ENCODE results near the gene CCDC167.

The CCDC167 gene

GRCh38 chr6:37511910-37512399 lies 12.3 kb upstream of the CCDC167 start:
- no peak overlapping the region for H3K27ac ChIP-seq
- TF ChIP-seq, protein P1, sequence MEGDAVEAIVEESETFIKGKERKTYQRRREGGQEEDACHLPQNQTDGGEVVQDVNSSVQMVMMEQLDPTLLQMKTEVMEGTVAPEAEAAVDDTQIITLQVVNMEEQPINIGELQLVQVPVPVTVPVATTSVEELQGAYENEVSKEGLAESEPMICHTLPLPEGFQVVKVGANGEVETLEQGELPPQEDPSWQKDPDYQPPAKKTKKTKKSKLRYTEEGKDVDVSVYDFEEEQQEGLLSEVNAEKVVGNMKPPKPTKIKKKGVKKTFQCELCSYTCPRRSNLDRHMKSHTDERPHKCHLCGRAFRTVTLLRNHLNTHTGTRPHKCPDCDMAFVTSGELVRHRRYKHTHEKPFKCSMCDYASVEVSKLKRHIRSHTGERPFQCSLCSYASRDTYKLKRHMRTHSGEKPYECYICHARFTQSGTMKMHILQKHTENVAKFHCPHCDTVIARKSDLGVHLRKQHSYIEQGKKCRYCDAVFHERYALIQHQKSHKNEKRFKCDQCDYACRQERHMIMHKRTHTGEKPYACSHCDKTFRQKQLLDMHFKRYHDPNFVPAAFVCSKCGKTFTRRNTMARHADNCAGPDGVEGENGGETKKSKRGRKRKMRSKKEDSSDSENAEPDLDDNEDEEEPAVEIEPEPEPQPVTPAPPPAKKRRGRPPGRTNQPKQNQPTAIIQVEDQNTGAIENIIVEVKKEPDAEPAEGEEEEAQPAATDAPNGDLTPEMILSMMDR (IDR thresholded peaks at IDR 0.05) = no peak
- TF ChIP-seq ZFX (IDR thresholded peaks at IDR 0.05; ENCODE audit: borderline replicate concordance) = no peak

GRCh38 chr6:37511201-37511600 lies 11.5 kb upstream of the CCDC167 start:
- TF ChIP-seq, protein P1 (IDR thresholded peaks at IDR 0.05) = no peak
- no peak for TF ChIP-seq ZFX (IDR thresholded peaks at IDR 0.05; ENCODE audit: borderline replicate concordance)
- H3K27ac ChIP-seq = no peak overlapping the region

GRCh38 chr6:37507690-37508421 lies 8.2 kb upstream of the CCDC167 start:
- TF ChIP-seq ZFX (IDR thresholded peaks at IDR 0.05; ENCODE audit: borderline replicate concordance) = no peak
- TF ChIP-seq, protein P1 (IDR thresholded peaks at IDR 0.05) = no peak
- no peak overlapping the region for H3K27ac ChIP-seq

- no peak overlapping the region for H3K27ac ChIP-seq
- TF ChIP-seq, protein P1 (IDR thresholded peaks at IDR 0.05) = no peak
- TF ChIP-seq ZFX (IDR thresholded peaks at IDR 0.05; ENCODE audit: borderline replicate concordance) = no peak
These were observed 7.4 kb upstream of the CCDC167 start for GRCh38 chr6:37507077-37507476.

DNA sequence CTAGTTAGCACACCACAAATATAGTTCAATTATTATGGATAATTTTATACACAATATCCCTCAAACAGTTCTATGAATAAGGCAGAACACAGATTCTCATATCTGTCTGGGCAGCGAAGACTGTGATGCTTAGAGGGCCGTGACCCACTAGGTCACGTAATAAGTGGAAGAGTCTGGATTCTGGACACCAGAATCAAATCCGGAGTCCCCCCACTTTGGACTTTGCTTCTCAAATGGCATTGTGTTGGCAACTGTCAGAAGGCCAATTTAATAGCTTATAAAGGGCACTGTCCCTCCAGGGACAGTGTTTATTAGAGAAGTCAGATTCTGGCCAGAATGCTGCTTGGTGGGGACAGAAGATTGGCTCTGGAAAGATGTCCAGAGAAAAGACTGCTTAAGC lies 6.8 kb upstream of the CCDC167 start:
- no peak overlapping the region for H3K27ac ChIP-seq
- no peak for TF ChIP-seq ZFX (IDR thresholded peaks at IDR 0.05; ENCODE audit: borderline replicate concordance)

- TF ChIP-seq, protein P1 (IDR thresholded peaks at IDR 0.05) = no peak
- no peak overlapping the region for H3K27ac ChIP-seq
These were observed 4.3 kb upstream of the CCDC167 start for GRCh38 chr6:37504024-37504423.

DNA sequence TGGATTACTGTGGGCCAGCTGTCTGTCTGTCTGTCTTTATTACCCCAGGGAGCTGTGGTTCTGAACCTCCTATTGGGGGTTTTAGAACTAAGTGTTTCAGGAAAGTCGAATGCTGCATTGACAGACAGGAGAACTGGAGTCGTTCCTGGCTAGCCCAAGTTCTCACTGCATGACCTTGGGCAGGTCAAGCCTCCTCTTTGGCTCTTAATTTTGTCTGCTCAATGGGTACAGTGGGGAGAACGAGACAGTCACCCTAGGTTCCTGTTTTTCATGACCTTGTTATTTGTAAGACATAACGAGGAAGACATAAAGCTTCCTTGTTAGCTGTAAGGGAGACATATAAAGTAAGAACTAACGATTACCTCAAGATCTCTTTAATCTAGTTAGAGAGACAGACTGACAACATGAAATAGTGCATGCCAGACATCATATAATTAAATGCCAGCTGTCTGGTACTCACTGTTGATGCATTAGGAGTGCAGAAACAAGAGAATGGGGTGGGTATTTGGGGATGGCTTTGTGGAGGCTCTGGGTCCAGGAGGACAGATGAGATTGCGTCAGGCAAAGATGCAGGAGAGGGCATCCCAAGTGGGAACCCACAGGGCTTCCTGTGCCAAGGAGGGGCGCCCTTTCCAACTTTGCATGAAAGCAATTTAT lies 3.7 kb upstream of the CCDC167 start:
- no peak overlapping the region for H3K27ac ChIP-seq
- no peak for TF ChIP-seq ZFX (IDR thresholded peaks at IDR 0.05; ENCODE audit: borderline replicate concordance)
- TF ChIP-seq, protein P1 (IDR thresholded peaks at IDR 0.05) = no peak
